HepG2 (cell line): ENCODE measurements around the gene ATG4B. TPM values are rescaled to one million over a fixed set of nuclear protein-coding genes. Genes with fewer than 3 reads are reported as not detected.

ENCODE experiments used
- ARHGAP35 ChIP-seq: sonication (generic); formaldehyde crosslinking; IDR thresholded peaks from 2 replicates; pipeline ENCODE4 v1.9.0; 2022; ENCODE audit warnings: mild to moderate bottlenecking, inconsistent platforms, moderate library complexity, missing genetic modification reagents, borderline replicate concordance
- CEBPG ChIP-seq: IDR thresholded peaks from 2 replicates; pipeline ENCODE4 v1.6.1; 2016
- ERF ChIP-seq: IDR thresholded peaks from 2 replicates; pipeline ENCODE4 v1.6.1; 2018; ENCODE audit warnings: missing biosample characterization, missing genetic modification reagents
- FOXJ3 ChIP-seq: sonication (generic); formaldehyde crosslinking; IDR thresholded peaks from 2 replicates; pipeline ENCODE4 v1.4.0; 2020; ENCODE audit warnings: missing genetic modification reagents, mild to moderate bottlenecking, borderline replicate concordance
- HCFC1 ChIP-seq: fragments of 150-350 bp; IDR thresholded peaks from 2 replicates; pipeline ENCODE4 v1.6.1; 2014; ENCODE audit warnings: low read depth, low read length
- JUND ChIP-seq: sonication (generic); formaldehyde crosslinking; IDR thresholded peaks from 2 replicates; pipeline ENCODE4 v1.8.0; 2022; ENCODE audit warnings: mild to moderate bottlenecking, missing genetic modification reagents
- MIER2 ChIP-seq: IDR thresholded peaks from 2 replicates; pipeline ENCODE4 v1.6.1; 2016; ENCODE audit warnings: missing biosample characterization, missing genetic modification reagents
- NFIC ChIP-seq: IDR thresholded peaks from 2 replicates; pipeline ENCODE4 v1.6.1; 2012; ENCODE audit warnings: mild to moderate bottlenecking, low read length, inconsistent platforms
- NR2F2 ChIP-seq: IDR thresholded peaks from 2 replicates; pipeline ENCODE4 v1.6.1; 2012; ENCODE audit warnings: low read depth, inconsistent platforms, borderline replicate concordance
- PRMT3 ChIP-seq: sonication (generic); formaldehyde crosslinking; IDR thresholded peaks from 2 replicates; pipeline ENCODE4 v1.8.1; 2022; ENCODE audit warnings: low read depth, mild to moderate bottlenecking, moderate library complexity, missing genetic modification reagents, borderline replicate concordance
- RFXANK ChIP-seq: IDR thresholded peaks from 2 replicates; pipeline ENCODE4 v1.6.1; 2016
- RXRA ChIP-seq: sonication (generic); formaldehyde crosslinking; IDR thresholded peaks from 2 replicates; pipeline ENCODE4 v1.5.1; 2020; ENCODE audit warnings: missing genetic modification reagents
- TOPORS ChIP-seq: sonication (generic); formaldehyde crosslinking; IDR thresholded peaks from 2 replicates; pipeline ENCODE4 v1.8.0; 2023; ENCODE audit warnings: mild to moderate bottlenecking, missing genetic modification reagents
- ZFAT ChIP-seq: sonication (generic); formaldehyde crosslinking; conservative IDR thresholded peaks from 2 replicates; pipeline ENCODE4 v1.8.1; 2023; ENCODE audit warnings: missing genetic modification reagents, inconsistent platforms
- ZKSCAN8 ChIP-seq: IDR thresholded peaks from 2 replicates; pipeline ENCODE4 v1.6.1; 2016; ENCODE audit warnings: borderline replicate concordance, missing genetic modification reagents, missing compliant biosample characterization
- ZNF225 ChIP-seq: sonication (generic); formaldehyde crosslinking; IDR thresholded peaks from 2 replicates; pipeline ENCODE4 v1.4.0; 2020; ENCODE audit warnings: mild to moderate bottlenecking, missing genetic modification reagents
- ZNF232 ChIP-seq: sonication (generic); formaldehyde crosslinking; IDR thresholded peaks from 2 replicates; pipeline ENCODE4 v1.4.0; 2020; ENCODE audit warnings: missing genetic modification reagents, borderline replicate concordance
- ZNF335 ChIP-seq: sonication (generic); formaldehyde crosslinking; IDR thresholded peaks from 2 replicates; pipeline ENCODE4 v1.4.0; 2020; ENCODE audit warnings: missing genetic modification reagents
- ZNF547 ChIP-seq: sonication (generic); formaldehyde crosslinking; IDR thresholded peaks from 2 replicates; pipeline ENCODE4 v1.5.1; 2020; ENCODE audit warnings: mild to moderate bottlenecking, missing genetic modification reagents
- ZSCAN20 ChIP-seq: sonication (generic); formaldehyde crosslinking; IDR thresholded peaks from 2 replicates; pipeline ENCODE4 v1.4.0; 2020; ENCODE audit warnings: missing genetic modification reagents, mild to moderate bottlenecking, borderline replicate concordance
- ZSCAN21 ChIP-seq: sonication (generic); formaldehyde crosslinking; IDR thresholded peaks from 2 replicates; pipeline ENCODE4 v1.8.0; 2022; ENCODE audit warnings: mild to moderate bottlenecking, missing genetic modification reagents, moderate library complexity, borderline replicate concordance
- polyA plus RNA-seq, 8 experiments: library from polyadenylated mRNA; depleted of rRNA in 3 of 8; stranded (reverse) in 7 of 8; unstranded in 1 of 8; fragments of >200 nt; fragmentation: Illumina TruSeq in 4 of 8; extraction: Trizol in 4 of 8; gene quantifications; 2 replicates each; pipeline versions ENCODE4 v1.2.1 to v1.2.3, GENCODE V29; 2011 to 2016; ENCODE audit warnings: low read depth in 4 of 8, missing spikeins in 1 of 8, mixed read lengths in 1 of 8; ENCODE audit not compliant: insufficient read depth in 1 of 8
- total RNA-seq, 5 experiments: library from RNA; depleted of rRNA; stranded (reverse); fragments of >200 nt; fragmentation: Illumina TruSeq; extraction: Trizol; gene quantifications; 2 replicates each; pipeline ENCODE4 v1.2.3, GENCODE V29; 2016; ENCODE audit warnings: low read depth in 1 of 5
- TF ChIP-seq, protein P1 (sequence below): sonication (generic); formaldehyde crosslinking; IDR thresholded peaks from 2 replicates; pipeline ENCODE4 v1.4.0; 2020; ENCODE audit warnings: mild to moderate bottlenecking, missing genetic modification reagents
- TF ChIP-seq, protein P2 (sequence below): sonication (generic); formaldehyde crosslinking; IDR thresholded peaks from 2 replicates; pipeline ENCODE4 v1.4.0; 2020; ENCODE audit warnings: mild to moderate bottlenecking, missing genetic modification reagents
- TF ChIP-seq, protein P3 (sequence below): conservative IDR thresholded peaks from 2 replicates; pipeline ENCODE4 v1.6.1; 2018; ENCODE audit warnings: missing genetic modification reagents
- TF ChIP-seq, protein P4 (sequence below): sonication (generic); formaldehyde crosslinking; IDR thresholded peaks from 2 replicates; pipeline ENCODE4 v1.8.1; 2022; ENCODE audit warnings: low read depth, mild to moderate bottlenecking, missing genetic modification reagents

Gene ATG4B
- total and polyA plus RNA-seq, 2 of the 13 experiments (the other 11 are each of a cell fraction or from before 2014, with no cell fraction given): 95.5 to 239 TPM

DNA sequence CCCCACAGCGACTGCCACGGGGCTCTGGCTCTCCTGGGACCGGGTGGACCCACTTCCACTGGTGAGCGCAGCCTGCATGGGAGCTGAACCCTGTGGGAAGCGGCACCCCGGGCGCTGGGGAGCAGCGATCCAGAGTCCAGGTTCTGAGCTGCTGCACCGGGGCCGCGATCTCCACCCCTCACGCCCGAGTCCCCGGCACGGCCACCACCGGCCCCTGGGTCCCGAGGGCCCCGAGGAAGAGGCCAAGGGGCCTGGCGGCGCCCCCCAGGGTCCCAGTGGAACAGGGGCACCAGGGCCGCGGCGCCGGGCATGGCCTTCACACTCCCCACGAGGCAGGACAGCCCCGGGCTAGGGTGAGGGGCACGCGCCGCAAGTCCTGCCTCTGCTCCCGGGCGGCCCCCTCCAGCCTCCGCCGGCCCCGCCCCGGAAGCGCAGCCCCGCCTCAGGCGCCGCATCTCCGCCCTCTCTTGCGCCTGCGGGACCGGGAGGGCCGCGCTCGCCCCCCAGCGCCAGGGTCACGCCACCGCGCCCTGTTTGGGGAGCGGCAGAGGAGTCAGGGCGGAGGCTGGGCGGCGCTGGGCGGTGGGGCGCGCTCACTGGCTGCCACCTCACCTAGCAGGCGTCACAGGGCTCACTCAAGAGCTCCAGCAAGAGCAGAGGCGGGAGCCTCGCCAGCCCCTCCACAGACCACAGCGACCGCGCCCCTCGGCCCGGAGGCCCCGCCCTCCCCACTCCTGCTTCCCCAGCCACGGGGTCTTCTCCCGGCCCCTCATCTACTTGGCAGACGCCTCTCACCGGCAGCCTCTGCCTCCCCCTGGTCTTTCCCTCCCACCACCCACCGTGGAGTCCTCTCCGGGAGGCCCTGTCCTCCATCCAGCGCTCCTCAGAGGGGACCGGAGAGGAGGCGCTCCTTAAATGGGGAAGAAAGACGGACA lies 27.4 kb upstream of the ATG4B start (continued):
- TF ChIP-seq TOPORS (CRISPR knock-in tag) (peak; percentile 97), FOXJ3 (no peak), ZNF225 (CRISPR knock-in tag) (no peak; the same call in 1 of the 2 replicates), ZSCAN21 (no peak; the same call in 1 of the 2 replicates), ZNF547 (CRISPR knock-in tag) (peak; percentile 72; the same call in 1 of the 2 replicates), ZSCAN20 (peak; percentile 70; the same call in 1 of the 2 replicates), ARHGAP35 (0 out of 2 replicates have a peak, but pooled peaks have one; percentile 81), HCFC1 (peak; percentile 32; the same call in 1 of the 2 replicates), PRMT3 (0 out of 2 replicates have a peak, but pooled peaks have one; percentile 72), NFIC (no peak), CEBPG (CRISPR knock-in tag) (no peak; the same call in 1 of the 2 replicates), MIER2 (CRISPR knock-in tag) (peak; percentile 28; the same call in 1 of the 2 replicates), ZFAT (CRISPR knock-in tag) (no peak), JUND (CRISPR knock-in tag) (no peak; the same call in 1 of the 2 replicates), ZNF335 (CRISPR knock-in tag) (no peak), NR2F2 (no peak), ZNF232 (CRISPR knock-in tag) (no peak), ERF (CRISPR knock-in tag) (peak; percentile 96), RXRA (peak; percentile 56; the same call in 1 of the 2 replicates), ZKSCAN8 (CRISPR knock-in tag) (peak; percentile 57; the same call in 1 of the 2 replicates), RFXANK (CRISPR knock-in tag) (0 out of 2 replicates have a peak, but pooled peaks have one; percentile 68)
- TF ChIP-seq, protein P1, sequence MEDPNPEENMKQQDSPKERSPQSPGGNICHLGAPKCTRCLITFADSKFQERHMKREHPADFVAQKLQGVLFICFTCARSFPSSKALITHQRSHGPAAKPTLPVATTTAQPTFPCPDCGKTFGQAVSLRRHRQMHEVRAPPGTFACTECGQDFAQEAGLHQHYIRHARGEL (CRISPR knock-in tag): no peak
- TF ChIP-seq, protein P2, sequence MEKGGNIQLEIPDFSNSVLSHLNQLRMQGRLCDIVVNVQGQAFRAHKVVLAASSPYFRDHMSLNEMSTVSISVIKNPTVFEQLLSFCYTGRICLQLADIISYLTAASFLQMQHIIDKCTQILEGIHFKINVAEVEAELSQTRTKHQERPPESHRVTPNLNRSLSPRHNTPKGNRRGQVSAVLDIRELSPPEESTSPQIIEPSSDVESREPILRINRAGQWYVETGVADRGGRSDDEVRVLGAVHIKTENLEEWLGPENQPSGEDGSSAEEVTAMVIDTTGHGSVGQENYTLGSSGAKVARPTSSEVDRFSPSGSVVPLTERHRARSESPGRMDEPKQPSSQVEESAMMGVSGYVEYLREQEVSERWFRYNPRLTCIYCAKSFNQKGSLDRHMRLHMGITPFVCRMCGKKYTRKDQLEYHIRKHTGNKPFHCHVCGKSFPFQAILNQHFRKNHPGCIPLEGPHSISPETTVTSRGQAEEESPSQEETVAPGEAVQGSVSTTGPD (CRISPR knock-in tag): no peak
- TF ChIP-seq, protein P3, sequence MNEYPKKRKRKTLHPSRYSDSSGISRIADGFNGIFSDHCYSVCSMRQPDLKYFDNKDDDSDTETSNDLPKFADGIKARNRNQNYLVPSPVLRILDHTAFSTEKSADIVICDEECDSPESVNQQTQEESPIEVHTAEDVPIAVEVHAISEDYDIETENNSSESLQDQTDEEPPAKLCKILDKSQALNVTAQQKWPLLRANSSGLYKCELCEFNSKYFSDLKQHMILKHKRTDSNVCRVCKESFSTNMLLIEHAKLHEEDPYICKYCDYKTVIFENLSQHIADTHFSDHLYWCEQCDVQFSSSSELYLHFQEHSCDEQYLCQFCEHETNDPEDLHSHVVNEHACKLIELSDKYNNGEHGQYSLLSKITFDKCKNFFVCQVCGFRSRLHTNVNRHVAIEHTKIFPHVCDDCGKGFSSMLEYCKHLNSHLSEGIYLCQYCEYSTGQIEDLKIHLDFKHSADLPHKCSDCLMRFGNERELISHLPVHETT (CRISPR knock-in tag): peak; percentile 82
- TF ChIP-seq, protein P4, sequence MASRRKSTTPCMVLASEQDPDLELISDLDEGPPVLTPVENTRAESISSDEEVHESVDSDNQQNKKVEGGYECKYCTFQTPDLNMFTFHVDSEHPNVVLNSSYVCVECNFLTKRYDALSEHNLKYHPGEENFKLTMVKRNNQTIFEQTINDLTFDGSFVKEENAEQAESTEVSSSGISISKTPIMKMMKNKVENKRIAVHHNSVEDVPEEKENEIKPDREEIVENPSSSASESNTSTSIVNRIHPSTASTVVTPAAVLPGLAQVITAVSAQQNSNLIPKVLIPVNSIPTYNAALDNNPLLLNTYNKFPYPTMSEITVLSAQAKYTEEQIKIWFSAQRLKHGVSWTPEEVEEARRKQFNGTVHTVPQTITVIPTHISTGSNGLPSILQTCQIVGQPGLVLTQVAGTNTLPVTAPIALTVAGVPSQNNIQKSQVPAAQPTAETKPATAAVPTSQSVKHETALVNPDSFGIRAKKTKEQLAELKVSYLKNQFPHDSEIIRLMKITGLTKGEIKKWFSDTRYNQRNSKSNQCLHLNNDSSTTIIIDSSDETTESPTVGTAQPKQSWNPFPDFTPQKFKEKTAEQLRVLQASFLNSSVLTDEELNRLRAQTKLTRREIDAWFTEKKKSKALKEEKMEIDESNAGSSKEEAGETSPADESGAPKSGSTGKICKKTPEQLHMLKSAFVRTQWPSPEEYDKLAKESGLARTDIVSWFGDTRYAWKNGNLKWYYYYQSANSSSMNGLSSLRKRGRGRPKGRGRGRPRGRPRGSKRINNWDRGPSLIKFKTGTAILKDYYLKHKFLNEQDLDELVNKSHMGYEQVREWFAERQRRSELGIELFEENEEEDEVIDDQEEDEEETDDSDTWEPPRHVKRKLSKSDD (CRISPR knock-in tag): no peak
